NCI-H510A treated with DMSO at 0.1 percent for 48 hours (cell line): ENCODE data around the gene GRIA2.
A peak's percentile ranks its signal among the peaks of the same experiment; 100 is the strongest.
"Not testable (repeated sequence)": the region's sequence is repeated elsewhere in the genome, so short reads cannot be mapped to it uniquely, and the experiment has no call there.

Source experiments
- DNase-seq: peaks from one replicate; lab custom pipeline; 2025; lab: John Stamatoyannopoulos, UW

GRIA2 gene

DNA sequence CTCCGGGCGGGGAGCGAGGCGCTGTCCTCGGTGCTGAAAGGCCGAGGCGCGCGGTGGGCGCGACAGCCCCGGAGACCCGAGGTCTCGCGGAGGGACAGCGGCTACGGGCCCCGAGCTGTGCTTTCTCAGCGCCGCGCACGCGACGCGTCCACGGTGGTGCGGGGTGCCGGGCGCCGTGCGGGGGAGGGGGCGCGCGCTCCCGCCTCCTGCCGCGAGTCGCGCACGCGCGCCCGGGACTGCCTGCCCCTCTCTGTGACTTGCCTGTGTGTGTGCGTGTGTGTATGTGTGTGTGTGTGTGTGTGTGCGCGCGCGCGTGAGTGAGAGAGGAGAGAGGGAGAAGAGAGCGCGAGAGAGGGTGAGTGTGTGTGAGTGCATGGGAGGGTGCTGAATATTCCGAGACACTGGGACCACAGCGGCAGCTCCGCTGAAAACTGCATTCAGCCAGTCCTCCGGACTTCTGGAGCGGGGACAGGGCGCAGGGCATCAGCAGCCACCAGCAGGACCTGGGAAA lies at the start of gene GRIA2:
Gene GRIA2 (plus strand): TSS at position 358 of the 511 bp plus-strand sequence. CDS start 315 bp downstream, outside the sequence.
- DNase-seq, result peak; percentile 23

DNA sequence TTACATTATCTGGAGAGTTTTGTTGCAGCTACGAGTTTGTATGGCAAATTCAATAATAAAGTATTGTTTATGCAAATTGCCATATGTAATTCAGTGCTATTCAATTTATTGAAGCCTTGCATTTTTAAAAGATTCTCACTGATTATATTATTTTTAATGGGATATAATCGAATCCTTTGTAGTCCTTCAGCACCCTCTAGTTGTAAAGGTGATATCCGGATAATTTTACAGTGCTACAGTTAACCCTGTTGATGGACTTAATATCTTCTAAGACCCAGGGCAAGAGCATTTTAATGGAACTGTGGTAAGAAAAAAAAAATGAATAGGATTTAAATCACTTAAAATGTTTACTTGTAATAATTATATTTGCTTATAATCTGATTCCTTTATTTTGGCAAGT lies 48.5 kb upstream of the GRIA2 start:
- no peak for DNase-seq

DNA sequence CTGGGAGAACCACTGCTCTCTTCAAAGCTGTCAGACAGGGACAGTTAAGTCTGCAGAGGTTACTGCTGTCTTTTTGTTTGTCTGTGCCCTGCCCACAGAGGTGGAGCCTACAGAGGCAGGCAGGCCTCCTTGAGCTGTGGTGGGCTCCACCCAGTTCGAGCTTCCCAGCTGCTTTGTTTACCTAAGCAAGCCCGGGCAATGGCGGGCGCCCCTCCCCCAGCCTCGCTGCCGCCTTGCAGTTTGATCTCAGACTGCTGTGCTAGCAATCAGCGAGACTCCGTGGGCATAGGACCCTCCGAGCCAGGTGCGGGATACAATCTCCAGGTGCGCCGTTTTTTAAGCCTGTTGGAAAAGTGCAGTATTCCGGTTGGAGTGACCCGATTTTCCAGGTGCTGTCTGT lies 40.3 kb upstream of the GRIA2 start:
- not testable (repeated sequence) for DNase-seq

DNA sequence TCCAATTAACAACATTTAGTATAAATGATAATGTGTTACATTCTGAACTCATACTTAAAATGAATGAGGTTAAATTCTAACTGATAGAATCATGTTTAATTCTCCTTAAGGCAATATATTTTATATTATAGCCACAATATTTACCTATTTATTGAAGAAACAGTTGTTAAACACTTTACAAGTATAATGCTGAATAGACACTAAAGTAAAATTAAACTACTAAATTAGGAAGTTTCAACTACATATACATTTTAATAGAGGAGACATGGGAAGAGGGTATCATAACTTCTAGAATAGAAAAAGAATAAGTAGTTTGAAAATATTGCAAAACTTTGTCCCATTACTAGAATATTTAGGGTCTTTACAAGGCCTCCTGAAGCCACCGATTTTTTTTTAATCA lies 36.2 kb upstream of the GRIA2 start:
- no peak for DNase-seq

DNA sequence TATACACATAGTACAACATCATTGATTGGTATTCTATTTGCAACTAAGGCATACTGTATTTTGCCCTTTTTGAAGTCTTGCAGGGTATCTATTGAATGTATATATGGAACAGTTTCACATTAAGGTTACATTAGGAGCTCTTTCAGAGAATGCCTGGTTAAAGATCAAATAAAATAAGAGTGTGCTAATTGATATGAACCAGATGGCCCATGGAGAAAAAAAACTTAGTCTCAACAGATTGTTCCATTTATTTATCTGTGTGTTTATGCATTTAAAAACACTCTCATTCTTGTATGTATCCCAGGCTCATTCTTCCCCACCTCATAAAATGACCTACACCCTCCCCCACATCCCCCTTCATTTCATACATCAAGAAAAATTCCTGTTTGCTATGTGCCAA lies 35.2 kb upstream of the GRIA2 start:
- DNase-seq, result no peak

DNA sequence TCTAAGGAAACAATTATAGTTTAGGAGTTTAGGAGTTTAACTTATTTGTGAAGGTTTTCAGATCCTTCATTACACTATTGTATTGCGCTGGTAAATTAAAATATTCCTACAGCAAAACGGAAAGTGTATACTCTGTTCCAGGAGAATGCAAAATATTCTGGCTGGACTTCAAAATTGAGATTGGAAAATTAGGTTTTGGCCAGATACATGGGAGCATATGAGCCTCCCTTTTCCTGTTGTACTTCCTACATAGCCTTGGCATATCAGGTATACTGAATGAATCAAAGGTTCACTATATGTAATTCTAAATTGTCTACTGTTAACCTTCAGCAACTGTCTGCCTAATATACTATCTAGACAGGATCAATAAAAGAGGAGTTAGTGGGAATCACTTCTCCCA lies 25.2 kb upstream of the GRIA2 start:
- DNase-seq, result no peak

DNA sequence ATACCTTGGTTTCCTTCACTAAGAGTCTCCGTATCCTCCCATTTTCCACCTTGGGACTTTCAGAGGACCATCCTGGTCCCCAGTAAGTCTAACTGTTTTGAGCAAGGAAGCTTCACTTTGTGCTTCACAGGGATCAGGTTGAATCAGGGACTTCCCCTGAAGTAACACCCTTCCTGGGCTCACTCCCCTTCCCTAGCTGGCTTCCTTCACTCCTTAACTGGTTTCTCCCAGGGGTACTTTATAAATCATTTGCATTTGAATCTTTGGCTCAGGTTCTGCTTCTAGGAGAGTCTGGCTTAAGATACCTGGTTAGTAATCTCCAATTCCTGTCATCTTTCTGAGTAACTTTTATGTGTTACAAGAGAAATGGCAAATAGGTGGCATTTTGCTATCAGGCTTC lies 24.5 kb upstream of the GRIA2 start:
- DNase-seq, result no peak

DNA sequence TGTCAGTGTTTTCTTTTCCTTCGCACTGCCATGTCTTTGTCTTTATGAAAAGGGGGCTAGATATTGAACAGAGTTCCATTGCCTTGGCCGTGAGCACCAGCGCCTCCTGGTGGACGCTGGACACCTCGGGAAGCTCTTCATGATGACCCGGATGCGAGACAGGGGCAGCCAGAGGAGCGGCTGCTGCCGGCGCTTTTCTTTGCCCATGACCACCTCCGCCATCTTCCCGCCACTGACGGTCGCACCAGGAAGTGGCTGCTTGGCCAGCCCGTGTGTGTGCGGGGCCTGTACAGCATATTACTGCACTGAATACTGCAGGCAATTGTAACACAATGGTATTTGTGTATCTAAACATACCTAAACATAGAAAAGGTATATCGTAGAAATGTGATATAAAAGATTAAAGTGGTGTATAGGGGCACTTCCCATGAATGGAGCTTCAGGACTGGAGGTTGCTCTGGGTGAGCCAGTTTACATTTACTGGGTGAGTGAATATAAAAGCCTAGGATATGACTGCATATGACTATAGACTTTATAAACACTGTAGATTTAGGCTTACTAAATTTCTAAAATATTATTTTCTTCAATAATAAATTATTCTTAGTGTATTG lies 15.8 kb upstream of the GRIA2 start:
- DNase-seq, result no peak

DNA sequence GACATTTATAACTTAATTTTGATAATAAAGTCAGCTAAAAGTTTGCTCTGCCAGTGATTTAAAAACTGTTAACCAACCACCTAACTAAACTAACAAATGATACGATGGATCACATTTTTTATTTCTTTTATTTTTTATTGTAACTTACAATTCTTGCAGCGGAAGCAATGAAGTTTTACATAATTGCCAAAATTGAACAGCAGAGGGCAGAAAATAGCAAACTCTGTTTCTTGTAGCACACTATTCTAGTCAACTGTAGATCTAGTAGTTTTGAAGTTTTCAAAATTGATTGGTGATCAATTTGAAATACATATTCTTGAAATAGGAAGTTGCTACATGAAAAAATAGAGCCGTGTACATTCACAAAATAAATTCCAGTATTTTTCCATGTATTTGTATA lies 2.8 kb upstream of the GRIA2 start:
- DNase-seq, result peak; percentile 9

DNA sequence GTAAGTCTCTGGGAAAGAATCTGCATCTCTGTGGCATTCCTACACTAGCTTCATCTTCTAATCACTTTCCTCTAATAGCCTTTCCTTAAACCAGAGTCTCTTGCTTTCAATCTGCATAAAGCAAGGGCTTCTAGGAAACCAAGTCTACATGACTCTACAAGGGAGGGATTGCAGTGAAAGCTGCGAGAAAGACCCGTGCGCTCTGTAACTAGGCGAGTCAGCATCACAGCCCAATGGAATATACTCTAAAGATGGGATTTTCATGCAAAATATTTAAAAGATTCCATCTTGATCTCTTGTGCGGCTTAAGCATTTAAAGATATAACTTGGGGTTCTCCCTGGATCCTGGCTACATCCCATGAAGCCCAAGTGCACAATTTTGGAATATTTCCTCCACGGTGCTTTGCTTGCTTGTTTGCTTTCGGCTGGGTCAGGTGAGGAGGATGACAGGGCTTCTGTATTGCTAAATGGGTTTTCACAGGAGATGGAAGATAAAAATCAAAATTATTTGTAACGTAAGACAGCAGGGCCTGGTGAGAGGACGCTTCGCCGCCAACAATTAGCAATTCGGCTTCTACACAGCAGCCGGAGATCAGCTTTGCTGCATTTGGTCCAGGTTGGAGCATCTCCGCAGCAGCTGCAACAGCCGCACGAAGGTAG lies 687 bp upstream of the GRIA2 start:
- no peak for DNase-seq

DNA sequence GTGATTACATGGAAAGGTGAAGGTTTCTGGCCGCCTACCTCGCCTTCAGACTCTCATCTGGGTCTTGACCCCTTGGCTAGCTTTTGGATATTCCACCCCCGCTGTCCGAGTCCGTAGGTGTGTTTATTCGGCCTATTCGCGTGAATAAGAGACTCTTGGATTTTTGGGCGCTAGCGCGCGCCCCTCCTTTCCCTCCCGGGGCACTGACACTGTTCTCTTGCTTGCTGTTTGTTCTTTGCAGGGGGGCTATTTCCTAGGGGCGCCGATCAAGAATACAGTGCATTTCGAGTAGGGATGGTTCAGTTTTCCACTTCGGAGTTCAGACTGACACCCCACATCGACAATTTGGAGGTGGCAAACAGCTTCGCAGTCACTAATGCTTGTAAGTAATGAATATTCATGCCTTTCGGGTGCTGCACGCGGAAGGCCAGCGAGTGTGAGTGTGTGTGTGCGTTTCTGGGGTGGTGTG lies 932 bp downstream of the GRIA2 start:
- no peak for DNase-seq

DNA sequence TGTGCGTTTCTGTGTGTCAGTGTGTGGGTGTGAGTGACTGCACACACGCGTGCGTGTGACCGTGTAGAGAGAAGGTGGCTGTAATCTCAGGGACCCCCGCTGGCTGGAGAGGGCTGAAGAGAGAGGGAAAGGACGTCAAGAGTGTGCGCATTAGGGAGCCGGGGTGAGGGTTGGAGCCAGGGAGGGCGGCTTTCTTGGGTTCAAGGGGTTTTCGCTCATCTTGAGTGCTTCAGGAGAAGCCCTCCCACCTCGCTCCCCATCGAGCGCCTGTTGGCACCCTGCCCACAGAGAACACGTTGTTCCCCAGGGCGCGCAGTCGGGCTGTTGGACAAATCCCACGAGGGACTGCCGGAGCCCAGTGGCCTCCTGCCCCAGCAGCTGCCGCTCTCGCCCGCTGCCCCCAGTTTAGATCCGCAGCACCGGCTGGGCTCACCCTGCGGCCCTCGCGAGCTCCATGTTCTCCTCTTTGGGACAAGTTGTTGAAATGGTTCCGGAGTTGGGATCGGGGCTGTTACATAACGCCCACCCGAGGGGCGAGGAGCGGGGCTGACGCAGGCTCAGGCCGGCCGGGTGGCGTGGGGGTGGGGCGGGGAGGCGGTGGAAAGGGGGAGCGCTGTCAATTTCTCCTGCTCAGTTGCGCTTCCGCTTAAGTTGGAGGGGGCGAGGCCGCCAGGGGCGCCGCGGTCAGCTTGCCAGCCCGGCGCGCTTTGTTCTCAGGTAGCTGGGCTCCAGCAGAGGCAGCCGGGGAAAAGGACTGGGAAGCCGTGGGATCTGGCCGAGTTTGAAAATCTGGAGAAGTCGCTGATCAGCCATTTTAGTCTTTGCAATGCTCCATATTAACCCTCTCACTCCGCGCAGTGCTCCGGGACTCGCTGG lies 1.6 kb downstream of the GRIA2 start:
- peak; percentile 30 for DNase-seq

DNA sequence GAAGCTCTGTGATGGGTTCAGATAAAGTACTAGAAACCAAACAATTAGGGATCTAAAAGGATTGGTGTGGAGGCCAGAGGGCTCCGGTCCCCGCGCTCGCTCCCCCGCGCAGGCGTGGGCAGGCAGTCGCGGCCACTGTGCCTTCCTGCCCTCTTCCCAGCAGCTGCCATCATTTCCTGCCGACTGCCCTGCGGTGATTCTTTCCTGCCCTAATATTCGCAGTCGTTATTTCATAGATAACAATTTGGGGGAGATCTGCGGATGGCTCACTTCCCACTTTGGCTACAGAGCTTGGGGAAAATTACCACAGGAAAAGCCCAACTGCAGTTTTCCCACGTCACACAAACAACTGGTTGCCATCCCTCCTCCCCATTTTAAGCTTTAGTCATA lies 2.2 kb downstream of the GRIA2 start:
- DNase-seq, result no peak

DNA sequence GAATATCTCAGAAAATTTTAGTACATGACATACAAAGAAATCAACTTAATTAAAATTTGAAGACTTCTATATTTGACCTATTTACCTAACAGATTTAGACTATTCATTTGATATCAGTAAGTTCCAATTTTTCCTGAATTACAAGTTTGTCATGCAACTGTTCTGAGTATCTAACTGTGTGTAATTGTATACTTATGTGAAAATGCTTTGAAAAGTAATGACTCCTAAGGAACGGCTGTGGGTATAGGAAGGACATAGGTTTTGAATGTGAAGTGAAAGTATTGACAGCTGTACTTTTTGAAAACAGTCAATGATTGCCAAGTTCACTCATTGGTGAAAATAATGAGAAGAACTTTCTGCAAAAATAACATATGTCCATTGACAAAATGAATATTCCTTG lies 2.9 kb downstream of the GRIA2 start:
- DNase-seq, result no peak

DNA sequence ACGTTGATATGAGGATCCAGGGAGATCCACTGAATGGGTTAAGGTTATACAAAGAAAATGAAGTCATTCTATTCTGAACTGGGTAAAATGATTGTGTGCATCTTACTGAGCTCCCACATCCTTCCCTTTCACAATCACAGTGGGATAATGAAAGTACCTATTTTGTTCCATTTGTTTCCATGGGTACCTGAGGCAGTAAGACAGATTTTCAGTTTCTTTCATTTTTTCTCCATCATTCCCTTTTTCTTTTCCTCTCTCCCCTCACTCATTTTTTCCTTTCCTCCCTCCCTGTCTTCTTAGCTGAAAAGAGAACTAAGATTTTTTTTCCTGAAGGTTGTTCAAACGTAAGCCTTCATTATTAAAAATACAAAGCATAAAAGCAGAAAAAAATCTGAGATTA lies 4.6 kb downstream of the GRIA2 start:
- DNase-seq, result no peak

DNA sequence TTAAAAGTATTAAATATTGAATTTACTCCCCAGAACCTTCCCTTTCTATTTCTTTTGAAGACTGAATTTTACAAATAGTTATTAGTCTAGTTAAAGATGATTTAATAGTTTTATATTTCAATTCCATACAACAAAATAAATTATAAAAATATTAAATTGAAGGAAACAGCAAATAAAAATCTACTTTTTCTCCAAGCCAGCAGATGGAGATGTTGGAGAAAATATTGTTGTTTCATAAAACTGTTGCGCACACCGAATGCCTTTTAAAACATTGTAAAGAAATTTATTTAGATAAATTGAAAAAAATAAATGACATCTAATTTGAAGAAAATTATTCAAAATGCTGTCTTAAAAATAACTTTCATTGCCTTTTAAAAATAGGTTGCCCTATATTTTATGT lies 5.5 kb downstream of the GRIA2 start:
- DNase-seq, result no peak

DNA sequence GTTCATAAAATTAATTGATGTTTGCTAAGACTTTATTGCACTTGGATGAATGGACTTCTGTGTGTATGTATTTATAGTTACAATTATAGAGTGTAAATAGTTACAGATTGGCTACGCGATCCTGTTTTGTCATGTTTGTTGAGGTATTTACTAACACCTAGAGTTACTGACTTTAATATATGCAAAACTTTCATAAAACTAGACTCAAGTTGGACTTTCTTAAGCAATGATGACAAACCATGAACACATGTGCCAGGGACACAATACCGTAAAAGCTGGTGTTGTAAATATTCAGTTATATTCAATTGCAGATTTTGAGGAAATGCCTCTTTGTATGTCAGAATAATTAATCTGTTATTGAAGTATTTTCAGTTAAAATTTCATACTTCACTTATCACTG lies 6.1 kb downstream of the GRIA2 start:
- DNase-seq, result no peak

DNA sequence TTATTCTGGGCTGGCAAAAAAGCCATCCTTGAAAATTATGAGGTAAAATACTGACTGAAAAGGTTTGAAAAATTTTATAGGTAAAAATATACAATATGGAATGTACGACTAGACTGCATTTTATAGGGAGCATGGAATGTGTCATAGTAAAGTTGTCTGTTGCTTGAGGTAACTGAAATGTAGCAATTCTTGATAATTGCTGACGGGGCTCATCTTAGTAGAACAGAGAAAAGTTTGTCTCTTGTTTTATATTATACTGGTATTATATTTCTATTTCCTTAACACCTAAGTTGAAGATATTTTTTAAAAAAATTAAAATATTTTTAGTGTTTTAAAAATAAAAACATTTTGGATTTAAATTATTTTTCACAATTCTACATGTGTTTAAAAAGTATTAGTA lies 11.0 kb downstream of the GRIA2 start:
- no peak for DNase-seq

DNA sequence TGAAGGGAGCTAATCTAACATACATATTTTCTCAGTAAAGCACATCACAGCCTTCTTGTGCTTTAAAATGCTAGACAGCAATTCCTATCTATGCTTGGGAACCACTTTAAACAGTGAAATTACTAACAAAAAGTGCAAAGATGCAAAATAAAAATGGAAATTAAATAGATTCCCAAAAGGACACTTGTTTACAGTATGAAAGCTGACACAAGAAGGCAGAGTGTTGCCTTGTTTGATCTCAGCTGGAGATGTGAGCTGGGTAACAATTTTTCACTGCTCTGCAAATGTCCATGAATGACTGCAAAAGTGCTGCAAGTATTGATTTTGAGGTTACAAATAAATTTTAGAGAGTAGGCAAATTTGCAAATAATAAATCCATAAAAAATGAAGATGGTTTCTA lies 22.3 kb downstream of the GRIA2 start:
- no peak for DNase-seq

DNA sequence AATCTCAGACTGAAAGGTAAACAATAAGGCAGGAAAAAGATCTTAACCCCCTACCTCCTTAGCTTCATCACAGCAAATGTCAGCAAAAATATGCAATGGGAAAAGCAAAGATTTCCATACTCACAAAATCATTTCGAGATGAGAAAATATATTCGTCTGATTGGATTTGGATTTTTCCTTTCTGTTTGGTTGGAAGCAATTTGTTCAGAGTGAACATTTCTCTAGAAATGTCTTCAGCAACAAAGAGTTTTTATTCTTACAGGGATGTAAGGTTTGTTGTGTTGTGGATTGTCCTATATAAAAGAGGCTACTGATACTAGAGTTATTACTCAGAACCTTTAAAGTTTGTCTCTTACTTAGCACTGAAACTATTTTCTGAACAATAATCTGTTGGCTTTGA lies 23.8 kb downstream of the GRIA2 start:
- DNase-seq, result no peak

DNA sequence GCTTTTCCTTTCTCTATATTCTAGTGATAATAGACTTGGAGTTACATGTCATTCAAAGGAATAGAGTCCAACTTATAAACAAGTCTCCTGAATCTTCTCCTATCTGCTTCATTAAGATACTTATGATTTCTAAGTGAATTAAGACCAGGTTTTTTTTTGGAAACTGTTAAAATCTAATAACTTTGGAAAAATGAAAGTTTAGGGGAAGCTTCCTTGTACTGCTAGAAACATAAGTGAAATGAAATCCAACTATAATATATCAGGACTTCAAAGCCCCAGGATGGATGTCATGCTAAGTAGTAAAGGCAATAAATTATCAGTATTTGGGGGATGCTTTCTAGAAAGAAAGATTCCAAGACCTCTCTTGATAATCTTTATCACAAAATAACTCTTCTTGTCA lies 24.8 kb downstream of the GRIA2 start:
- no peak for DNase-seq

DNA sequence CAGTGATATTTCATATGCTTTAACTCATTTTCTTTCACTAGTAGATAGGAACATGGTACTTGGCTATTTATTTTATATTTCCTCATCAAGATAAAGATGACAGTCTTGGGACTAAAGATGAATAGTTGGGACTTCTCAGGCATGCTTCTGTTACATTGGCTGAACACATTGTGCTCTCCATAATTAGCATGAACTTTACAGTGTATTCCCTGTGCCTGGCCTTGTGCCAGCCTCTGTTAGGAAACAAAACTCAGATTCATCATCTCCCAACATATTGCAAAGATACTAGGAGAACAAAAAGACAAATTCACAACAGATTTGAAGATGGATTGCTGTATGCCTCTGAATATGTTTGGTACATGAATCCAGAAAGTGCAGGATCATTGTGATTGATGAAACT lies 26.4 kb downstream of the GRIA2 start:
- no peak for DNase-seq

DNA sequence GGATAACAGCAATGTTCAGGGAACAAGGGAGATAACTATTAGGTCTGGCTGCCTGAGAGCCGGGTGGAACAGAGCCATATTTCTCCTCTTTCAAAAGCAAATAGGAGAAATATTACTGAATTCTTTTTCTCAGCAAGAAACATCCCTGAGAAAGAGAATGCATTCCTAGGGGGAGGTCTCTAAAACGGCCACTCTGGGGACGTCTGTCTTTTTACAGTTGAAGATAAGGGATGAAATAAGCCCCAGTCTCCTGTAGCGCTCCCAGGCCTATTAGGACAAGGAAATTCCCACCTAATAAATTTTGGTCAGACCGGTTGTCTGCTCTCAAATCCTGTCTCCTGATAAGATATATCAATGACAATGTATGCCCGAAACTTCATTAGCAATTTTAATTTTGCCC lies 37.6 kb downstream of the GRIA2 start:
- DNase-seq, result not testable (repeated sequence)
